GM12891 (cell line): ENCODE results near the gene ZBTB38.

ENCODE experiments used
- PAX5 ChIP-seq: IDR thresholded peaks from 2 replicates; pipeline ENCODE4 v1.6.1; 2011; ENCODE audit warnings: low read length, moderate library complexity, mild to moderate bottlenecking; ENCODE audit not compliant: insufficient read depth, severe bottlenecking
- POLR2A ChIP-seq: IDR thresholded peaks from 2 replicates; pipeline ENCODE4 v1.6.1; 2011; ENCODE audit warnings: low read depth, low read length, control low read depth
- POLR2AphosphoS5 ChIP-seq: IDR thresholded peaks from 2 replicates; pipeline ENCODE4 v1.6.1; 2011; ENCODE audit warnings: low read depth, low read length, control low read depth
- POU2F2 ChIP-seq: IDR thresholded peaks from 2 replicates; pipeline ENCODE4 v1.6.1; 2011; ENCODE audit warnings: low read depth, mild to moderate bottlenecking, control low read depth, low read length, moderate library complexity
- SPI1 ChIP-seq: IDR thresholded peaks from 2 replicates; pipeline ENCODE4 v1.6.1; 2011; ENCODE audit warnings: low read depth, low read length, control low read depth
- TAF1 ChIP-seq: IDR thresholded peaks from 2 replicates; pipeline ENCODE4 v1.6.1; 2011; ENCODE audit warnings: low read depth, low read length, control low read depth

DNA sequence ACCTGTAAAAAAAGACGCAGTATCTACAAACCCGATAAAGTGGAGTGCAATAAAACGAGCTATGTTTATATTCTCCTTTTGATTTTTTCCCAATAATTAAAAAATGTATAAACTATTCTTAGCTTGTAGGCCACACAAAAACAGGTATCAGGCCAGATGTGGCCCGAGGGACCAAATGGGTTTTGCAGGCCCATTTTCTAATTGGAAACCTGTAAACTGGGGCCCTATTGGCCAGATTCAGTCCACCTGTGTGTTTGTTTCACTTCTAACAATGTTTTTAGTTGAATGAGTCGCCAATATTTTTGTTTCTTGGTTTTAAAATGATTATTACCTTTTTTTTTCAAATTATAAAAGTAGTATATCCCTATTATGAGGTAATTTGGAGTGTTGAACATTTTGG, 29.7 kb downstream of the ZBTB38 start:
- TF ChIP-seq POLR2AphosphoS5 (no peak), POLR2A (no peak), PAX5 (no peak), TAF1 (no peak), SPI1 (no peak), POU2F2 (no peak)
